OCI-LY7 (cell line): Measurements from ENCODE around the gene CRHBP.
"Not testable (repeated sequence)": the region's sequence is repeated elsewhere in the genome, so short reads cannot be mapped to it uniquely, and the experiment has no call there.

ENCODE experiments used
- CTCF ChIP-seq: fragments of 200-600 bp; sonication (generic); conservative IDR thresholded peaks from 2 replicates; pipeline ENCODE4 v1.5.1; 2014; ENCODE audit warnings: mild to moderate bottlenecking, antibody characterized with exemption, low read length, moderate library complexity, mixed read lengths
- EZH2phosphoT487 ChIP-seq: fragments of 200-600 bp; sonication (generic); IDR thresholded peaks from 2 replicates; pipeline ENCODE4 v1.6.1; 2018; ENCODE audit warnings: low read depth, borderline replicate concordance, mild to moderate bottlenecking, mixed run types, antibody characterized with exemption, low read length, moderate library complexity, mixed read lengths

- TF ChIP-seq CTCF, EZH2phosphoT487: not testable (repeated sequence)
These were observed 40.6 kb downstream of the CRHBP start for GRCh38 chr5:76993436-76993835.
